Ishikawa (cell line): Measurements from ENCODE around the gene KCNK6.

Experiments used
- CEBPB ChIP-seq: IDR thresholded peaks from 2 replicates; pipeline ENCODE4 v1.6.1; 2012
- CREB1 ChIP-seq: IDR thresholded peaks from 2 replicates; pipeline ENCODE4 v1.6.1; 2012; ENCODE audit warnings: low read depth
- EGR1 ChIP-seq: IDR thresholded peaks from 2 replicates; pipeline ENCODE4 v1.6.1; 2012
- EP300 ChIP-seq: IDR thresholded peaks from 2 replicates; pipeline ENCODE4 v1.6.1; 2012; ENCODE audit warnings: borderline replicate concordance
- FOXM1 ChIP-seq: IDR thresholded peaks from 2 replicates; pipeline ENCODE4 v1.6.1; 2012; ENCODE audit warnings: low read depth, borderline replicate concordance
- MAX ChIP-seq: IDR thresholded peaks from 2 replicates; pipeline ENCODE4 v1.6.1; 2012
- NFIC ChIP-seq: IDR thresholded peaks from 2 replicates; pipeline ENCODE4 v1.6.1; 2012
- RAD21 ChIP-seq: IDR thresholded peaks from 2 replicates; pipeline ENCODE4 v1.6.1; 2012; ENCODE audit warnings: low read depth
- TAF1 ChIP-seq: IDR thresholded peaks from 2 replicates; pipeline ENCODE4 v1.6.1; 2012; ENCODE audit warnings: low read depth, mild to moderate bottlenecking
- TCF12 ChIP-seq: IDR thresholded peaks from 2 replicates; pipeline ENCODE4 v1.6.1; 2012; ENCODE audit warnings: low read depth
- TEAD4 ChIP-seq: IDR thresholded peaks from 2 replicates; pipeline ENCODE4 v1.6.1; 2012
- YY1 ChIP-seq: IDR thresholded peaks from 2 replicates; pipeline ENCODE4 v1.6.1; 2012; ENCODE audit warnings: low read depth
- ZBTB7A ChIP-seq: IDR thresholded peaks from 2 replicates; pipeline ENCODE4 v1.6.1; 2012; ENCODE audit warnings: low read depth
- TF ChIP-seq, protein P1 (sequence below): IDR thresholded peaks from 2 replicates; pipeline ENCODE4 v1.6.1; 2012
- TF ChIP-seq, protein P2 (sequence below): IDR thresholded peaks from 2 replicates; pipeline ENCODE4 v1.6.1; 2012; ENCODE audit warnings: low read depth, mild to moderate bottlenecking

The KCNK6 gene

DNA sequence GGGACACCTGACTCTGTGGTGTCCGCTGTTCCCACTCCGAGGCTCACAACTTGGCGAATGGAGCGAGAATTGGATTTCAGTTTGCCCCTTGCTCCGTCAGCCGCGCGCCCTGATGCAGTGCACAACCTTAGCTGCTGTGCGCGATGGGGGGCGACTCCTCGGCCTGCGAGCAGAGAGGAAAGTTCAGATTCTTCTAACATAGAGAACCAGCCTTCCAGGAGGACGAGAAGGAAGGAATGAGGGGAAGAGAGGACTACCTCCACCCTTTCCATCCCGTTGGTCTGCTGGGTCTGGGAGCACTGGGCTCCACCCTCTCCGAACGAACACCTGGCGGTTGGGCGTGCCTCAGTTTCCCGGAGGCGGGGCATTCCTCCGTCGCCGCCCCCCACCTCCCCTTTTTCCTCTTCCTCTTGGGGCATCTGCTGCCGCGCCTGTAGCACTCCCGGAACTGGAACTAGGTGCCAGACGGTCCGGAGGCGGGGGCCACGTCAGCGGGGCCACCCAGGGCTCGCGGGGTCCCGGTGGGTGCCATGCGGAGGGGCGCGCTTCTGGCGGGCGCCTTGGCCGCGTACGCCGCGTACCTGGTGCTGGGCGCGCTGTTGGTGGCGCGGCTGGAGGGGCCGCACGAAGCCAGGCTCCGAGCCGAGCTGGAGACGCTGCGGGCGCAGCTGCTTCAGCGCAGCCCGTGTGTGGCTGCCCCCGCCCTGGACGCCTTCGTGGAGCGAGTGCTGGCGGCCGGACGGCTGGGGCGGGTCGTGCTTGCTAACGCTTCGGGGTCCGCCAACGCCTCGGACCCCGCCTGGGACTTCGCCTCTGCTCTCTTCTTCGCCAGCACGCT is at the start of gene KCNK6:
Gene KCNK6 (plus strand): TSS at position 425 of the 838 bp plus-strand sequence. CDS start 106 bp downstream, at position 531.
- TF ChIP-seq YY1 (no peak), MAX (no peak), CREB1 (no peak), TEAD4 (no peak), EGR1 (no peak), RAD21 (no peak), TAF1 (no peak), EP300 (no peak), NFIC (no peak), CEBPB (no peak), ZBTB7A (no peak), FOXM1 (no peak), TCF12 (no peak)
- TF ChIP-seq, protein P1, sequence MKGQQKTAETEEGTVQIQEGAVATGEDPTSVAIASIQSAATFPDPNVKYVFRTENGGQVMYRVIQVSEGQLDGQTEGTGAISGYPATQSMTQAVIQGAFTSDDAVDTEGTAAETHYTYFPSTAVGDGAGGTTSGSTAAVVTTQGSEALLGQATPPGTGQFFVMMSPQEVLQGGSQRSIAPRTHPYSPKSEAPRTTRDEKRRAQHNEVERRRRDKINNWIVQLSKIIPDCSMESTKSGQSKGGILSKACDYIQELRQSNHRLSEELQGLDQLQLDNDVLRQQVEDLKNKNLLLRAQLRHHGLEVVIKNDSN: no peak
- TF ChIP-seq, protein P2, sequence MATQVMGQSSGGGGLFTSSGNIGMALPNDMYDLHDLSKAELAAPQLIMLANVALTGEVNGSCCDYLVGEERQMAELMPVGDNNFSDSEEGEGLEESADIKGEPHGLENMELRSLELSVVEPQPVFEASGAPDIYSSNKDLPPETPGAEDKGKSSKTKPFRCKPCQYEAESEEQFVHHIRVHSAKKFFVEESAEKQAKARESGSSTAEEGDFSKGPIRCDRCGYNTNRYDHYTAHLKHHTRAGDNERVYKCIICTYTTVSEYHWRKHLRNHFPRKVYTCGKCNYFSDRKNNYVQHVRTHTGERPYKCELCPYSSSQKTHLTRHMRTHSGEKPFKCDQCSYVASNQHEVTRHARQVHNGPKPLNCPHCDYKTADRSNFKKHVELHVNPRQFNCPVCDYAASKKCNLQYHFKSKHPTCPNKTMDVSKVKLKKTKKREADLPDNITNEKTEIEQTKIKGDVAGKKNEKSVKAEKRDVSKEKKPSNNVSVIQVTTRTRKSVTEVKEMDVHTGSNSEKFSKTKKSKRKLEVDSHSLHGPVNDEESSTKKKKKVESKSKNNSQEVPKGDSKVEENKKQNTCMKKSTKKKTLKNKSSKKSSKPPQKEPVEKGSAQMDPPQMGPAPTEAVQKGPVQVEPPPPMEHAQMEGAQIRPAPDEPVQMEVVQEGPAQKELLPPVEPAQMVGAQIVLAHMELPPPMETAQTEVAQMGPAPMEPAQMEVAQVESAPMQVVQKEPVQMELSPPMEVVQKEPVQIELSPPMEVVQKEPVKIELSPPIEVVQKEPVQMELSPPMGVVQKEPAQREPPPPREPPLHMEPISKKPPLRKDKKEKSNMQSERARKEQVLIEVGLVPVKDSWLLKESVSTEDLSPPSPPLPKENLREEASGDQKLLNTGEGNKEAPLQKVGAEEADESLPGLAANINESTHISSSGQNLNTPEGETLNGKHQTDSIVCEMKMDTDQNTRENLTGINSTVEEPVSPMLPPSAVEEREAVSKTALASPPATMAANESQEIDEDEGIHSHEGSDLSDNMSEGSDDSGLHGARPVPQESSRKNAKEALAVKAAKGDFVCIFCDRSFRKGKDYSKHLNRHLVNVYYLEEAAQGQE: no peak

GRCh38 chr19:38270587-38271167 is 49.0 kb upstream of the KCNK6 start:
- TF ChIP-seq TCF12: no peak
- TF ChIP-seq FOXM1: no peak
- TF ChIP-seq NFIC: no peak
- TF ChIP-seq EGR1: no peak
- TF ChIP-seq EP300: no peak
- TF ChIP-seq, protein P1: no peak
- TF ChIP-seq CREB1: no peak
- no peak for TF ChIP-seq TAF1
- TF ChIP-seq, protein P2: no peak
- TF ChIP-seq CEBPB: no peak
- no peak for TF ChIP-seq ZBTB7A
- no peak for TF ChIP-seq RAD21
- no peak for TF ChIP-seq MAX
- no peak for TF ChIP-seq YY1
- no peak for TF ChIP-seq TEAD4

GRCh38 chr19:38273499-38273898 is 46.1 kb upstream of the KCNK6 start:
- TF ChIP-seq FOXM1 (no peak), NFIC (no peak), TCF12 (no peak), TAF1 (no peak), EP300 (no peak), ZBTB7A (no peak), MAX (no peak), YY1 (no peak), EGR1 (no peak), TEAD4 (no peak)
- TF ChIP-seq, protein P2: no peak
- TF ChIP-seq, protein P1: no peak
